Epithelial cell of proximal tubule (primary cell): ENCODE data around the gene SHOX. TPM values are rescaled to one million over a fixed set of nuclear protein-coding genes. Genes with fewer than 3 reads are reported as not detected.

Experiments
- DNase-seq: peaks from one replicate; pipeline ENCODE4 v3.0.0-alpha.2; 2011; ENCODE audit warnings: low read depth
- H3K4me3 ChIP-seq: 2 replicates; pipeline ENCODE4 v1.5.1; 2011; ENCODE audit warnings: low read depth, mild to moderate bottlenecking, low read length
- total RNA-seq: library from RNA; depleted of rRNA; stranded (reverse); fragments of >200 nt; gene quantifications from 2 replicates; pipeline ENCODE4 v1.2.3, GENCODE V29; 2015
- TF ChIP-seq, protein P1 (sequence below): conservative IDR thresholded peaks from 2 replicates; pipeline ENCODE4 v1.5.1; 2012; ENCODE audit warnings: low read depth, mild to moderate bottlenecking, low read length

Gene SHOX
- total RNA-seq, 1 donor from 2014 or later = not detected

DNA sequence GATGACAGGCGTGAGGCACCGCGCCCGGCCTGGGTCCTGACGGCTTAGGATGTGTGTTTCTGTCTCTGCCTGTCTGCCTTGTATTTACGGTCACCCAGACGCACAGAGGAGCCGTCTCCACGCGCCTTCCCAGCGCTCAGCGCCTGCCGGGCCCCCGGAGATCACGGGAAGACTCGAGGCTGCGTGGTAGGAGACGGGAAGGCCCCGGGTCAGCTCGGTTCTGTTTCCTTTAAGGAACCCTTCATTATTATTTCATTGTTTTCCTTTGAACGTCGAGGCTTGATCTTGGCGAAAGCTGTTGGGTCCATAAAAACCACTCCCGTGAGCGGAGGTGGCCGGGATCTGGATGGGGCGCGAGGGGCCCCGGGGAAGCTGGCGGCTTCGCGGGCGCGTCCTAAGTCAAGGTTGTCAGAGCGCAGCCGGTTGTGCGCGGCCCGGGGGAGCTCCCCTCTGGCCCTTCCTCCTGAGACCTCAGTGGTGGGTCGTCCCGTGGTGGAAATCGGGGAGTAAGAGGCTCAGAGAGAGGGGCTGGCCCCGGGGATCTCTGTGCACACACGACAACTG, 1.3 kb downstream of the SHOX start:
- TF ChIP-seq, protein P1, sequence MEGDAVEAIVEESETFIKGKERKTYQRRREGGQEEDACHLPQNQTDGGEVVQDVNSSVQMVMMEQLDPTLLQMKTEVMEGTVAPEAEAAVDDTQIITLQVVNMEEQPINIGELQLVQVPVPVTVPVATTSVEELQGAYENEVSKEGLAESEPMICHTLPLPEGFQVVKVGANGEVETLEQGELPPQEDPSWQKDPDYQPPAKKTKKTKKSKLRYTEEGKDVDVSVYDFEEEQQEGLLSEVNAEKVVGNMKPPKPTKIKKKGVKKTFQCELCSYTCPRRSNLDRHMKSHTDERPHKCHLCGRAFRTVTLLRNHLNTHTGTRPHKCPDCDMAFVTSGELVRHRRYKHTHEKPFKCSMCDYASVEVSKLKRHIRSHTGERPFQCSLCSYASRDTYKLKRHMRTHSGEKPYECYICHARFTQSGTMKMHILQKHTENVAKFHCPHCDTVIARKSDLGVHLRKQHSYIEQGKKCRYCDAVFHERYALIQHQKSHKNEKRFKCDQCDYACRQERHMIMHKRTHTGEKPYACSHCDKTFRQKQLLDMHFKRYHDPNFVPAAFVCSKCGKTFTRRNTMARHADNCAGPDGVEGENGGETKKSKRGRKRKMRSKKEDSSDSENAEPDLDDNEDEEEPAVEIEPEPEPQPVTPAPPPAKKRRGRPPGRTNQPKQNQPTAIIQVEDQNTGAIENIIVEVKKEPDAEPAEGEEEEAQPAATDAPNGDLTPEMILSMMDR = no peak
- no peak for DNase-seq
- no peak overlapping the region for H3K4me3 ChIP-seq

DNA sequence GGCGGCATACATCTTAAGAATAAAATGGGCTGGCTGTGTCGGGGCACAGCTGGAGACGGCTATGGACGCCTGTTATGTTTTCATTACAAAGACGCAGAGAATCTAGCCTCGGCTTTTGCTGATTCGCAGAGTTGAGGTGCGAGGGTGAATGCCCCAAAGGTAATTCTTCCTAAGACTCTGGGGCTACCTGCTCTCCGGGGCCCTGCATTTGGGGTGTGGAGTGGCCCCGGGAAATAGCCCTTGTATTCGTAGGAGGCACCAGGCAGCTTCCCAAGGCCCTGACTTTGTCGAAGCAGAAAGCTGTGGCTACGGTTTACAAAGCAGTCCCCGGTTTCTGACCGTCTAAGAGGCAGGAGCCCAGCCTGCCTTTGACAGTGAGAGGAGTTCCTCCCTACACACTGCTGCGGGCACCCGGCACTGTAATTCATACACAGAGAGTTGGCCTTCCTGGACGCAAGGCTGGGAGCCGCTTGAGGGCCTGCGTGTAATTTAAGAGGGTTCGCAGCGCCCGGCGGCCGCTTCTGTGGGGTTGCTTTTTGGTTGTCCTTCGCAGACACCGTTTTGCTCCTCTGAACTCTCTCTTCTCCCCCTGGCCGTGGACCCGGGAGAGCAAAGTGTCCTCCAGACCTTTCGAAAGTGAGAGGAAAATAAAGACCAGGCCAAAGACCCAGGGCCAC, 1.9 kb downstream of the SHOX start:
- no peak for DNase-seq
- TF ChIP-seq, protein P1 = no peak
- no peak overlapping the region for H3K4me3 ChIP-seq

DNA sequence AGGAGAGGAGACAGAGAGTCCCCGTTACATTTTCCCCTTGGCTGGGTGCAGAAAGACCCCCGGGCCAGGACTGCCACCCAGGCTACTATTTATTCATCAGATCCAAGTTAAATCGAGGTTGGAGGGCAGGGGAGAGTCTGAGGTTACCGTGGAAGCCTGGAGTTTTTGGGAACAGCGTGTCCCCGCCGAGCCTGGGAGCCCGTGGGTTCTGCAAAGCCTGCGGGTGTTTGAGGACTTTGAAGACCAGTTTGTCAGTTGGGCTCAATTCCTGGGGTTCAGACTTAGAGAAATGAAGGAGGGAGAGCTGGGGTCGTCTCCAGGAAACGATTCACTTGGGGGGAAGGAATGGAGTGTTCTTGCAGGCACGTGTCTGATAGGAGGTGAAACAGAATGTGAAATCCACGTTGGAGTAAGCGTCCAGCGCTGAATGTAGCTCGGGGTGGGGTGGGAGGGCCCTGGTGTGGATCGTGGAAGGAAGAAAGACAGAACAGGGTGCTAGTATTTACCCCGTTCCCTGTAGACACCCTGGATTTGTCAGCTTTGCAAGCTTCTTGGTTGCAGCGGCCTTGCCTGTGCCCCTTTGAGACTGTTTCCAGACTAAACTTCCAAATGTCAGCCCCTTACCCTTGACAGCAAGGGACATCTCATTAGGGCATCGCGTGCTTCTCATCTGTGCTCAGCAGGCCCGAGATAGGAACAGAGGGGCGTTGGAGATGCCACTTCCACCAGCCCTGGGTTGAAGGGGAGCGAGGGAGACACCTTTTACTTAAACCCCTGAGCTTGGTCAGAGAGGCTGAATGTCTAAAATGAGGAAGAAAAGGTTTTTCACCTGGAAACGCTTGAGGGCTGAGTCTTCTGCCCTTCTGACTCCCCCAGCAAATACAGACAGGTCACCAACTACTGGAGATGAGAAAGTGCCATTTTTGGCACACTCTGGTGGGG, 2.7 kb downstream of the SHOX start:
- H3K4me3 ChIP-seq = no peak overlapping the region
- TF ChIP-seq, protein P1 = no peak
- no peak for DNase-seq

DNA sequence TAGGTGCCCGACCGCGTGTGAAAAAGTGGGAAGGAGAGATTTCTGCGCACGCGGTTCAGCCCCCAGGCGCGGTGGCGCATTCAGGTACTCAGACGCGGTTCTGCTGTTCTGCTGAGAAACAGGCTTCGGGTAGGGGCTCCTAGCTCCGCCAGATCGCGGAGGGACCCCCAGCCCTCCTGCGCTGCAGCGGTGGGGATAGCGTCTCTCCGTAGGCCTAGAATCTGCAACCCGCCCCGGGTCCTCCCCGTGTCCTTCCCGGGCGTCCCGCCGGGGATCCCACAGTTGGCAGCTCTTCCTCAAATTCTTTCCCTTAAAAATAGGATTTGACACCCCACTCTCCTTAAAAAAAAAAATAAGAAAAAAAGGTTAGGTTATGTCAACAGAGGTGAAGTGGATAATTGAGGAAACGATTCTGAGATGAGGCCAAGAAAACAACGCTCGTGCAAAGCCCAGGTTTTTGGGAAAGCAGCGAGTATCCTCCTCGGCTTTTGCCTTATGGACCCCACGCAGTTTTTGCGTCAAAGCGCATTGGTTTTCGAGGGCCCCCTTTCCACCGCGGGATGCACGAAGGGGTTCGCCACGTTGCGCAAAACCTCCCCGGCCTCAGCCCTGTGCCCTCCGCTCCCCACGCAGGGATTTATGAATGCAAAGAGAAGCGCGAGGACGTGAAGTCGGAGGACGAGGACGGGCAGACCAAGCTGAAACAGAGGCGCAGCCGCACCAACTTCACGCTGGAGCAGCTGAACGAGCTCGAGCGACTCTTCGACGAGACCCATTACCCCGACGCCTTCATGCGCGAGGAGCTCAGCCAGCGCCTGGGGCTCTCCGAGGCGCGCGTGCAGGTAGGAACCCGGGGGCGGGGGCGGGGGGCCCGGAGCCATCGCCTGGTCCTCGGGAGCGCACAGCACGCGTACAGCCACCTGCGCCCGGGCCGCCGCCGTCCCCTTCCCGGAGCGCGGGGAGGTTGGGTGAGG, 3.7 kb downstream of the SHOX start:
- no peak overlapping the region for H3K4me3 ChIP-seq
- TF ChIP-seq, protein P1 = no peak
- no peak for DNase-seq

DNA sequence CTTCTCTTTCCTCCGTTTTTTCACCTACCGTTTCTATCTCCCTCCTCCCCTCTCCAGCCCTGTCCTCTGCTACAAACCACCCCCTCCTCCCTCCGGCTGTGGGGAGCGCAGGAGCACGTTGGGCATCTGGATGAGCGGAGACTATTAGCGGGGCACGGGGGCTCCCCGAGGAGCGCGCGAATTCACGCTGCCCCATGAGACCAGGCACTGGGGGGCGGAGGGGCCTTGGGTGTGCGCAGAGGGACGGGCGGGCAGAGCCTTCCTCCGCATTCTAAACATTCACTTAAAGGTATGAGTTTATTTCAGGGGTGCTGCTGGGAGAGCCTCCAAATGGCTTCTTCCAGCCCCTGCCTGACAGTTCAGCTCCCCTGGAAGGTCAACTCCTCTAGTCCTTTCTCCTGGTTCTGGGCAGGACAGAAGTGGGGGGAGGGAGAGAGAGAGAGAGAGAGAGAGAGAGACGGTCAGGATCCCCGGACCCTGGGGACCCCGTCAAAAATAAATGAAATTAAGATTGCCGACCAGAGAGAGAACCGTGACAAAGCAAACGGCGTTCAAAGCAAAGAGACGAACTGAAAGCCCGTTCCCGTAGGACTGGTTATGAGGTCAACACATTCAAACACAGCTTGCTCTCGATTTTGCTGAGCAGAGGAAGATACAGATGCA, 5.0 kb downstream of the SHOX start:
- DNase-seq = no peak
- TF ChIP-seq, protein P1 = no peak
- H3K4me3 ChIP-seq = no peak overlapping the region
